Measurements from ENCODE around the gene XYLT2. TPM values are rescaled to one million over a fixed set of nuclear protein-coding genes. Genes with fewer than 3 reads are reported as not detected.

The XYLT2 gene
- polyA plus RNA-seq, 2 of the 4 experiments (the other 2 are of a cell fraction) = 9.7 to 15.8 TPM

GRCh38 chr17:50360486-50361115 is 14.7 kb downstream of the XYLT2 start:
- no peak overlapping the region for H3K4me3 ChIP-seq
- no peak overlapping the region for H3K27ac ChIP-seq
- DNase-seq (ENCODE audit: low read depth in 1 of 2, low spot score in 1 of 2) (no peak), ATAC-seq (no peak), FAIRE-seq (no peak)
- ChIA-PET POLR2A (interaction anchor here (1.1 to 1.8 kb wide), 2 partner anchors 12 to 37 kb away, joined by 3 to 4 read pairs; partner anchors contain the start of gene LRRC59), CTCF (interaction anchor here (0.6 to 33.9 kb wide), 20 partner anchors 7 to 191 kb away, joined by 3 to 445 read pairs (median 4); partner anchors contain the start of genes EME1, LRRC59, MRPL27 and RSAD1)
- peaks cover 3% of the 10 kb centered on the region; the same call in 1 of the 3 replicates for H3K4me1 ChIP-seq
- H3K4me2 ChIP-seq = no peak overlapping the region
- 96% methylated on average over 10 of the region's 11 CpGs for WGBS (ENCODE audit: missing lambda C conversion rate)
- TF ChIP-seq HOXB5 (CRISPR knock-in tag; IDR thresholded peaks at IDR 0.05) = no peak
- no peak for TF ChIP-seq RFX5 (IDR thresholded peaks at IDR 0.05)
- TF ChIP-seq HDAC2 (IDR thresholded peaks at IDR 0.05) = no peak
- no peak for TF ChIP-seq TP53 (CRISPR knock-in tag; IDR thresholded peaks at IDR 0.05)
- TF ChIP-seq E2F6 (IDR thresholded peaks at IDR 0.05; ENCODE audit: borderline replicate concordance, low read depth) = no peak
- TF ChIP-seq MAX (IDR thresholded peaks at IDR 0.05) = no peak
- no peak for TF ChIP-seq RNF2 (IDR thresholded peaks at IDR 0.05; ENCODE audit: borderline replicate concordance, low read depth)
- TF ChIP-seq FOSB (CRISPR knock-in tag; IDR thresholded peaks at IDR 0.05) = no peak
- TF ChIP-seq SREBF2 (IDR thresholded peaks at IDR 0.05) = no peak
- TF ChIP-seq HMGXB4 (CRISPR knock-in tag; IDR thresholded peaks at IDR 0.05; ENCODE audit: borderline replicate concordance) = no peak
- no peak for TF ChIP-seq ZSCAN20 (CRISPR knock-in tag; IDR thresholded peaks at IDR 0.05)
- no peak for TF ChIP-seq MYC (IDR thresholded peaks at IDR 0.05; ENCODE audit: borderline replicate concordance, low read length)
- TF ChIP-seq KDM1A (IDR thresholded peaks at IDR 0.05; ENCODE audit: low read depth) = no peak
- no peak for TF ChIP-seq RARB (CRISPR knock-in tag; IDR thresholded peaks at IDR 0.05)
- TF ChIP-seq JUN (IDR thresholded peaks at IDR 0.05) = no peak
- no peak for TF ChIP-seq ZFP36 (IDR thresholded peaks at IDR 0.05; ENCODE audit: borderline replicate concordance, partially characterized antibody)
- TF ChIP-seq ESRRA (IDR thresholded peaks at IDR 0.05; ENCODE audit: borderline replicate concordance, low read length) = no peak
- H3K9me3 ChIP-seq = no peaks in the 10 kb centered on the region

GRCh38 chr17:50361561-50362480 is 15.9 kb downstream of the XYLT2 start:
- TF ChIP-seq RFX5 (IDR thresholded peaks at IDR 0.05) (no peak), CTCF (IDR thresholded peaks at IDR 0.05) (peak; percentile 71), CBX2 (IDR thresholded peaks at IDR 0.05; ENCODE audit: borderline replicate concordance, low read depth) (no peak), PBX3 (IDR thresholded peaks at IDR 0.05) (no peak), MAX (IDR thresholded peaks at IDR 0.05) (peak; percentile 65), ESRRA (IDR thresholded peaks at IDR 0.05; ENCODE audit: borderline replicate concordance, low read length) (no peak), GATA3 (IDR thresholded peaks at IDR 0.05; ENCODE audit: borderline replicate concordance) (no peak), RAD21 (conservative IDR thresholded peaks at IDR 0.05 in 1 of 2, IDR thresholded peaks at IDR 0.05 in 1 of 2) (peak; percentile 42 to 65; a peak in 4 of 5 replicates), SMC3 (IDR thresholded peaks at IDR 0.05) (peak; percentile 44; the same call in 2 of the 3 replicates), CHD4 (IDR thresholded peaks at IDR 0.05; ENCODE audit: borderline replicate concordance) (no peak), FOSB (CRISPR knock-in tag; IDR thresholded peaks at IDR 0.05) (0 out of 2 replicates have a peak, but pooled peaks have one; percentile 40)
- Histone ChIP-seq H3K4me3 (no peak overlapping the region), H3K4me1 (peaks cover 3% of the 10 kb centered on the region; the same call in 1 of the 3 replicates), H3K9me3 (no peaks in the 10 kb centered on the region), H3K27ac (no peak overlapping the region), H3K4me2 (no peak overlapping the region)
- ATAC-seq (peak; percentile 67 to 81), DNase-seq (ENCODE audit: low read depth in 1 of 2, low spot score in 1 of 2) (peak; percentile 80 to 93), FAIRE-seq (peak; percentile 87)
- POLR2A ChIA-PET = interaction anchor here (0.6 to 1.8 kb wide), 6 partner anchors 9 to 35 kb away, joined by 3 to 6 read pairs (median 3); partner anchors contain the start of genes LRRC59 and XYLT2
- WGBS (ENCODE audit: missing lambda C conversion rate) = 35% methylated on average over 11 of the region's 11 CpGs
- CTCF ChIA-PET = interaction anchor here (0.7 to 33.9 kb wide), 30 partner anchors 8 to 210 kb away, joined by 3 to 445 read pairs (median 4); partner anchors contain the start of genes COL1A1, EME1, LRRC59 and MRPL27
